ENCODE results near the gene NEK11.

GRCh38 chr3:131079086-131079485, 52.4 kb downstream of the NEK11 start:
- TF ChIP-seq CTCF (IDR thresholded peaks at IDR 0.05; ENCODE audit: borderline replicate concordance, extremely low read depth, low read length, poor library complexity, severe bottlenecking) = no peak
- no peak for TF ChIP-seq EZH2 (IDR thresholded peaks at IDR 0.05; ENCODE audit: borderline replicate concordance, low read depth, low read length, severe bottlenecking)

Data from DND-41 (cell line).